HG03439 (cell line): Measurements from ENCODE around the gene FILIP1.

ENCODE experiments used
- ATAC-seq: cut with Tn5 transposase; IDR thresholded peaks from one replicate; pipeline ENCODE4 v1.9.1; 2021; ENCODE audit warnings: mild to moderate bottlenecking, moderate library complexity; ENCODE audit not compliant: unreplicated experiment

Gene FILIP1

GRCh38 chr6:75494290-75494689 lies 690 bp upstream of the FILIP1 start:
- ATAC-seq: no peak

GRCh38 chr6:75492386-75493153 lies 1.0 kb downstream of the FILIP1 start:
- ATAC-seq: no peak

GRCh38 chr6:75491291-75491690 lies 2.3 kb downstream of the FILIP1 start:
- no peak for ATAC-seq

- no peak for ATAC-seq
These were observed 2.9 kb downstream of the FILIP1 start for GRCh38 chr6:75490706-75491105.

- ATAC-seq: no peak
These were observed 4.6 kb downstream of the FILIP1 start for GRCh38 chr6:75489025-75489424.

GRCh38 chr6:75488033-75488432 lies 5.6 kb downstream of the FILIP1 start:
- ATAC-seq: no peak

GRCh38 chr6:75486850-75487518 lies 6.6 kb downstream of the FILIP1 start:
- ATAC-seq: no peak

- ATAC-seq: no peak
These were observed 9.1 kb downstream of the FILIP1 start for GRCh38 chr6:75484535-75484934.

GRCh38 chr6:75483136-75483952 lies 10.3 kb downstream of the FILIP1 start:
- ATAC-seq: no peak

GRCh38 chr6:75481936-75482593 lies 11.5 kb downstream of the FILIP1 start:
- ATAC-seq: no peak

GRCh38 chr6:75481394-75481793 lies 12.2 kb downstream of the FILIP1 start:
- no peak for ATAC-seq

- no peak for ATAC-seq
These were observed 13.2 kb downstream of the FILIP1 start for GRCh38 chr6:75480425-75480824.

GRCh38 chr6:75479712-75480111 lies 13.9 kb downstream of the FILIP1 start:
- no peak for ATAC-seq

GRCh38 chr6:75478929-75479328 lies 14.7 kb downstream of the FILIP1 start:
- ATAC-seq: no peak

GRCh38 chr6:75472885-75473284 lies 20.7 kb downstream of the FILIP1 start:
- ATAC-seq: no peak

- ATAC-seq: no peak
These were observed 25.6 kb downstream of the FILIP1 start for GRCh38 chr6:75467966-75468365.

- ATAC-seq: no peak
These were observed 26.3 kb downstream of the FILIP1 start for GRCh38 chr6:75467284-75467683.

- no peak for ATAC-seq
These were observed 27.0 kb downstream of the FILIP1 start for GRCh38 chr6:75466636-75467035.

GRCh38 chr6:75463908-75464307 lies 29.7 kb downstream of the FILIP1 start:
- no peak for ATAC-seq

- no peak for ATAC-seq
These were observed 30.5 kb downstream of the FILIP1 start for GRCh38 chr6:75463061-75463460.

- no peak for ATAC-seq
These were observed 32.9 kb downstream of the FILIP1 start for GRCh38 chr6:75460681-75461080.
